Measurements from ENCODE around the gene C11orf98. TPM values are rescaled to one million over a fixed set of nuclear protein-coding genes. Genes with fewer than 3 reads are reported as not detected.

The C11orf98 gene
- total RNA-seq, 1 experiment from 2014 or later = 154 TPM

DNA sequence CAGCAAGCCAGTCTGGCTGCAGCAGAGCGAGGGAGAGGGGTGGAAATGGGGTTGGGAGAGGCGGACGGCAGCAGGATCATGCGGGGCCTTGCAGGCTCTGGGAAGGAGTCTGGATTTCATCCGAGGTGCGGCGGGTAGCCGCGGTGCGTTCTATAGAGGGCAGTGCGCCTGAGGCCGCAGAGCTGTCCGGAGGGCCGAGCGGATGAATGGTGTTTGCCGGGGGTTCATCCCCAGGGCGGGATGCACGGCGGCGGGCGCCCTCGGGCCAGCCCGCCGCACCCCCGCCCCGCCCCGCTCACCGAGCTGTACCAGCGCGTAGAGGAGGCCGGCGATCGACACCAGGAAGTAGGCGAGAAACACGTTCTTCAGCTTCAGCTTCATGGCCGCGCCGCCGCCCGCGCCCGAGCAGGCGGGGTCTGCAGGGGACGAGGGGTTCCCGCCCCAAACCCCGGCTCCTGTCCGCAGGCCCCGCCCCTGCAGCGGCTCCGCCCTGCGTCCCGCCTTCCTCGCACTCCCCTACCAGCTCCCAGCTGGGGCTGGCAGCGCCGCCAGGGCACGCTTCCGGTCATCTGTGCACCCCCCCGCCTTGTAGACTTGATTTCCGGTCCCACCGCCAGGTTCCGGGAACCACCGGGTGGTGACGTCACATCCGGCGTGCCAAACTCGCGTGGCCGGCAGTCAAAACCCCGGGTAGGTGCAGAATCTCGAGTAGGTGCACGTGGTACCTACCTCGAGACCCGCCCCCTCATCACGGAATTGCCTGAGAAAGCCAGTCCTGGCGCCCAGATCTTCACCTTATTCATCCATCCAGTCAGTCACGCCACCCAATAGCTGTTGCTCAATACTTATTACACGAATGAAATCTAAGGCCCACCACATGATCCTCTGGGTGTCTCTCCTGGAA is 43.2 kb downstream of the C11orf98 start, which contains the start of gene B3GAT3 (continued):
- TF ChIP-seq, protein P1, sequence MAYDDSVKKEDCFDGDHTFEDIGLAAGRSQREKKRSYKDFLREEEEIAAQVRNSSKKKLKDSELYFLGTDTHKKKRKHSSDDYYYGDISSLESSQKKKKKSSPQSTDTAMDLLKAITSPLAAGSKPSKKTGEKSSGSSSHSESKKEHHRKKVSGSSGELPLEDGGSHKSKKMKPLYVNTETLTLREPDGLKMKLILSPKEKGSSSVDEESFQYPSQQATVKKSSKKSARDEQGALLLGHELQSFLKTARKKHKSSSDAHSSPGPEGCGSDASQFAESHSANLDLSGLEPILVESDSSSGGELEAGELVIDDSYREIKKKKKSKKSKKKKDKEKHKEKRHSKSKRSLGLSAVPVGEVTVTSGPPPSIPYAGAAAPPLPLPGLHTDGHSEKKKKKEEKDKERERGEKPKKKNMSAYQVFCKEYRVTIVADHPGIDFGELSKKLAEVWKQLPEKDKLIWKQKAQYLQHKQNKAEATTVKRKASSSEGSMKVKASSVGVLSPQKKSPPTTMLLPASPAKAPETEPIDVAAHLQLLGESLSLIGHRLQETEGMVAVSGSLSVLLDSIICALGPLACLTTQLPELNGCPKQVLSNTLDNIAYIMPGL (CRISPR knock-in tag; IDR thresholded peaks at IDR 0.05) = peak; percentile 57; the same call in 1 of the 2 replicates
- TF ChIP-seq ETV6 (CRISPR knock-in tag; IDR thresholded peaks at IDR 0.05) = peak; percentile 96

- H3K4me1 Mint-ChIP-seq = peaks cover 16% of the 10 kb centered on the region
These were observed 43.9 kb downstream of the C11orf98 start for GRCh38 chr11:62621027-62621566.

More at GRCh38 chr11:62621027-62621566, 43.9 kb downstream of the C11orf98 start:
- H3K36me3 Mint-ChIP-seq = peaks cover 12% of the 10 kb centered on the region
- peak overlapping the region; percentile 97 for H3K4me3 Mint-ChIP-seq
- H3K9me3 Mint-ChIP-seq = no peaks in the 10 kb centered on the region
- ChIA-PET CTCF (interaction anchor here (0.6 to 4.5 kb wide), 16 partner anchors 9 to 226 kb away, joined by 3 to 51 read pairs (median 4); partner anchors contain the start of genes BSCL2, C11orf98, EEF1G and EML3), POLR2A (interaction anchor here (0.7 to 3.0 kb wide), 18 partner anchors 8 to 106 kb away, joined by 3 to 37 read pairs (median 6); partner anchors contain the start of genes BSCL2, C11orf98, CSKMT and EEF1G)
- DNase-seq (ENCODE audit: low spot score) (no peak), ATAC-seq (no peak)
- peak overlapping the region; percentile 93 for H3K27ac Mint-ChIP-seq
- no peaks in the 10 kb centered on the region for H3K27me3 Mint-ChIP-seq (ENCODE audit: low read depth)
- no peak for TF ChIP-seq ZBTB21 (CRISPR knock-in tag; IDR thresholded peaks at IDR 0.05; ENCODE audit: borderline replicate concordance)
- TF ChIP-seq CREB1 (CRISPR knock-in tag; IDR thresholded peaks at IDR 0.05) = no peak
- TF ChIP-seq ERG (CRISPR knock-in tag; IDR thresholded peaks at IDR 0.05) = no peak
- TF ChIP-seq, protein P2, sequence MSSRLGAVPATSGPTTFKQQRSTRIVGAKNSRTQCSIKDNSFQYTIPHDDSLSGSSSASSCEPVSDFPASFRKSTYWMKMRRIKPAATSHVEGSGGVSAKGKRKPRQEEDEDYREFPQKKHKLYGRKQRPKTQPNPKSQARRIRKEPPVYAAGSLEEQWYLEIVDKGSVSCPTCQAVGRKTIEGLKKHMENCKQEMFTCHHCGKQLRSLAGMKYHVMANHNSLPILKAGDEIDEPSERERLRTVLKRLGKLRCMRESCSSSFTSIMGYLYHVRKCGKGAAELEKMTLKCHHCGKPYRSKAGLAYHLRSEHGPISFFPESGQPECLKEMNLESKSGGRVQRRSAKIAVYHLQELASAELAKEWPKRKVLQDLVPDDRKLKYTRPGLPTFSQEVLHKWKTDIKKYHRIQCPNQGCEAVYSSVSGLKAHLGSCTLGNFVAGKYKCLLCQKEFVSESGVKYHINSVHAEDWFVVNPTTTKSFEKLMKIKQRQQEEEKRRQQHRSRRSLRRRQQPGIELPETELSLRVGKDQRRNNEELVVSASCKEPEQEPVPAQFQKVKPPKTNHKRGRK (CRISPR knock-in tag; IDR thresholded peaks at IDR 0.05; ENCODE audit: borderline replicate concordance) = no peak
- TF ChIP-seq NR1H2 (CRISPR knock-in tag; IDR thresholded peaks at IDR 0.05) = no peak
- TF ChIP-seq, protein P3, sequence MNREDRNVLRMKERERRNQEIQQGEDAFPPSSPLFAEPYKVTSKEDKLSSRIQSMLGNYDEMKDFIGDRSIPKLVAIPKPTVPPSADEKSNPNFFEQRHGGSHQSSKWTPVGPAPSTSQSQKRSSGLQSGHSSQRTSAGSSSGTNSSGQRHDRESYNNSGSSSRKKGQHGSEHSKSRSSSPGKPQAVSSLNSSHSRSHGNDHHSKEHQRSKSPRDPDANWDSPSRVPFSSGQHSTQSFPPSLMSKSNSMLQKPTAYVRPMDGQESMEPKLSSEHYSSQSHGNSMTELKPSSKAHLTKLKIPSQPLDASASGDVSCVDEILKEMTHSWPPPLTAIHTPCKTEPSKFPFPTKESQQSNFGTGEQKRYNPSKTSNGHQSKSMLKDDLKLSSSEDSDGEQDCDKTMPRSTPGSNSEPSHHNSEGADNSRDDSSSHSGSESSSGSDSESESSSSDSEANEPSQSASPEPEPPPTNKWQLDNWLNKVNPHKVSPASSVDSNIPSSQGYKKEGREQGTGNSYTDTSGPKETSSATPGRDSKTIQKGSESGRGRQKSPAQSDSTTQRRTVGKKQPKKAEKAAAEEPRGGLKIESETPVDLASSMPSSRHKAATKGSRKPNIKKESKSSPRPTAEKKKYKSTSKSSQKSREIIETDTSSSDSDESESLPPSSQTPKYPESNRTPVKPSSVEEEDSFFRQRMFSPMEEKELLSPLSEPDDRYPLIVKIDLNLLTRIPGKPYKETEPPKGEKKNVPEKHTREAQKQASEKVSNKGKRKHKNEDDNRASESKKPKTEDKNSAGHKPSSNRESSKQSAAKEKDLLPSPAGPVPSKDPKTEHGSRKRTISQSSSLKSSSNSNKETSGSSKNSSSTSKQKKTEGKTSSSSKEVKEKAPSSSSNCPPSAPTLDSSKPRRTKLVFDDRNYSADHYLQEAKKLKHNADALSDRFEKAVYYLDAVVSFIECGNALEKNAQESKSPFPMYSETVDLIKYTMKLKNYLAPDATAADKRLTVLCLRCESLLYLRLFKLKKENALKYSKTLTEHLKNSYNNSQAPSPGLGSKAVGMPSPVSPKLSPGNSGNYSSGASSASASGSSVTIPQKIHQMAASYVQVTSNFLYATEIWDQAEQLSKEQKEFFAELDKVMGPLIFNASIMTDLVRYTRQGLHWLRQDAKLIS (CRISPR knock-in tag; IDR thresholded peaks at IDR 0.05; ENCODE audit: borderline replicate concordance) = no peak
- no peak for TF ChIP-seq RORB (CRISPR knock-in tag; IDR thresholded peaks at IDR 0.05)
- no peak for TF ChIP-seq ATF3 (CRISPR knock-in tag; conservative IDR thresholded peaks at IDR 0.05)
- no peak for TF ChIP-seq TEAD1 (CRISPR knock-in tag; IDR thresholded peaks at IDR 0.05)
- no peak for TF ChIP-seq E2F1 (CRISPR knock-in tag; IDR thresholded peaks at IDR 0.05)
- TF ChIP-seq GTF2I (CRISPR knock-in tag; conservative IDR thresholded peaks at IDR 0.05) = no peak
- TF ChIP-seq, protein P4, sequence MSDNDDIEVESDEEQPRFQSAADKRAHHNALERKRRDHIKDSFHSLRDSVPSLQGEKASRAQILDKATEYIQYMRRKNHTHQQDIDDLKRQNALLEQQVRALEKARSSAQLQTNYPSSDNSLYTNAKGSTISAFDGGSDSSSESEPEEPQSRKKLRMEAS (CRISPR knock-in tag; IDR thresholded peaks at IDR 0.05) = no peak
- no peak for TF ChIP-seq FOXK1 (CRISPR knock-in tag; IDR thresholded peaks at IDR 0.05)
- TF ChIP-seq, protein P5, sequence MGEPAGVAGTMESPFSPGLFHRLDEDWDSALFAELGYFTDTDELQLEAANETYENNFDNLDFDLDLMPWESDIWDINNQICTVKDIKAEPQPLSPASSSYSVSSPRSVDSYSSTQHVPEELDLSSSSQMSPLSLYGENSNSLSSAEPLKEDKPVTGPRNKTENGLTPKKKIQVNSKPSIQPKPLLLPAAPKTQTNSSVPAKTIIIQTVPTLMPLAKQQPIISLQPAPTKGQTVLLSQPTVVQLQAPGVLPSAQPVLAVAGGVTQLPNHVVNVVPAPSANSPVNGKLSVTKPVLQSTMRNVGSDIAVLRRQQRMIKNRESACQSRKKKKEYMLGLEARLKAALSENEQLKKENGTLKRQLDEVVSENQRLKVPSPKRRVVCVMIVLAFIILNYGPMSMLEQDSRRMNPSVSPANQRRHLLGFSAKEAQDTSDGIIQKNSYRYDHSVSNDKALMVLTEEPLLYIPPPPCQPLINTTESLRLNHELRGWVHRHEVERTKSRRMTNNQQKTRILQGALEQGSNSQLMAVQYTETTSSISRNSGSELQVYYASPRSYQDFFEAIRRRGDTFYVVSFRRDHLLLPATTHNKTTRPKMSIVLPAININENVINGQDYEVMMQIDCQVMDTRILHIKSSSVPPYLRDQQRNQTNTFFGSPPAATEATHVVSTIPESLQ (CRISPR knock-in tag; IDR thresholded peaks at IDR 0.05) = no peak
- no peak for TF ChIP-seq SOX15 (CRISPR knock-in tag; IDR thresholded peaks at IDR 0.05)
- no peak for TF ChIP-seq RELA (CRISPR knock-in tag; IDR thresholded peaks at IDR 0.05; ENCODE audit: borderline replicate concordance)

All from WTC11 (cell line).